Kidney (tissue), 14 donors: ENCODE results near the gene PWWP2B. TPM values are rescaled to one million over a fixed set of nuclear protein-coding genes. Genes with fewer than 3 reads are reported as not detected.

Experiments
- DNase-seq, 5 donors: peaks; one replicate each; pipeline ENCODE4 v3.0.0-alpha.2; 2013 to 2020
- FAIRE-seq: peaks from 2 replicates; lab custom pipeline; 2012; peaks lifted over from hg19 to GRCh38; lab: Jason Lieb, UNC
- H3K27ac ChIP-seq, 2 donors: one replicate each; pipeline ENCODE4 v1.7.0; 2013; ENCODE audit warnings: low read depth in 2 of 2, low read length in 2 of 2, inconsistent platforms in 1 of 2
- H3K27me3 ChIP-seq: one replicate; pipeline ENCODE4 v1.7.1; 2013; ENCODE audit warnings: low read length, inconsistent platforms; ENCODE audit not compliant: control insufficient read depth, insufficient read depth
- H3K36me3 ChIP-seq, 3 donors: one replicate each; pipeline versions ENCODE4 v1.7.0 to v1.7.1; 2013; ENCODE audit warnings: low read length in 3 of 3, control low read depth in 1 of 3, inconsistent platforms in 1 of 3; ENCODE audit not compliant: insufficient read depth in 3 of 3, control insufficient read depth in 2 of 3
- H3K4me1 ChIP-seq, 3 donors: one replicate each; pipeline versions ENCODE4 v1.7.0 to v1.7.1; 2013; ENCODE audit warnings: low read length in 3 of 3, inconsistent platforms in 1 of 3, low read depth in 1 of 3; ENCODE audit not compliant: control insufficient read depth in 2 of 3, insufficient read depth in 2 of 3
- H3K4me3 ChIP-seq, 3 donors: one replicate each; pipeline versions ENCODE4 v1.7.0 to v1.8.1; 2013; ENCODE audit warnings: low read length in 3 of 3, control low read depth in 1 of 3, inconsistent platforms in 1 of 3
- H3K9ac ChIP-seq, 3 donors: one replicate each; pipeline versions ENCODE4 v1.7.0 to v1.7.1; 2013; ENCODE audit warnings: low read length in 3 of 3, control low read depth in 1 of 3, inconsistent platforms in 1 of 3
- H3K9me3 ChIP-seq, 3 donors: one replicate each; pipeline versions ENCODE4 v1.7.0 to v1.7.1; 2013; ENCODE audit warnings: low read length in 3 of 3, control low read depth in 1 of 3, inconsistent platforms in 1 of 3; ENCODE audit not compliant: control insufficient read depth in 2 of 3, insufficient read depth in 1 of 3
- CTCF ChIP-seq: IDR thresholded peaks from 3 replicates; pipeline ENCODE4 v1.5.1; 2012; ENCODE audit warnings: mild to moderate bottlenecking, moderate library complexity, borderline replicate concordance; ENCODE audit not compliant: insufficient read depth; ENCODE audit errors: extremely low read depth
- intact Hi-C: fragments of 100-400 bp; cut with DNase I; formaldehyde crosslinking; loops from one replicate; pipeline ENCODE4 v1.11.1; 2022
- polyA plus RNA-seq: library from polyadenylated mRNA; stranded (reverse); fragments of 350-450 nt; fragmentation: Illumina TruSeq; extraction: RNeasy Lipid Tissue Mini Kit (QIAGEN cat#74804); gene quantifications from one replicate; pipeline ENCODE4 v1.2.3, GENCODE V29; 2014; ENCODE audit warnings: low read depth, low replicate concordance; ENCODE audit not compliant: insufficient read depth
- total RNA-seq: library from RNA; stranded (reverse); fragmentation: NEBNext Ultra II Directional; extraction: Animal tissue kit (Norgen Biotek cat#: 25700); gene quantifications from one replicate; pipeline ENCODE4 v1.2.1, GENCODE V29; 2021
- donor health status: control.
- donor health status: control.
- donor health status: control.
- donor health status: control.
- donor health status: control.
- donor health status: DM: yes; HTN: yes; CAD: no.
- donor health status: Normal renal cell carcinoma (clear cell type).

PWWP2B gene
- total and polyA plus RNA-seq, 2 donors from 2014 or later, result 12.9 to 24.3 TPM

- FAIRE-seq (no peak), DNase-seq (no peak)
- intact Hi-C loops, result loop anchor here (10.0 kb wide), 1 partner anchor 125 kb away; no protein-coding TSS in a partner anchor
- Histone ChIP-seq H3K9ac (no peak overlapping the region), H3K27me3 (no peaks in the 10 kb centered on the region), H3K4me3 (no peak overlapping the region), H3K27ac (no peak overlapping the region), H3K36me3 (peaks cover 0 to 10% (median 5%) of the 10 kb centered on the region in 3 donors), H3K4me1 (no peaks in the 10 kb centered on the region), H3K9me3 (no peaks in the 10 kb centered on the region)
- no peak for TF ChIP-seq CTCF
Observed at GRCh38 chr10:132349766-132350165, 47.2 kb upstream of the PWWP2B start.

- TF ChIP-seq CTCF, result no peak
- Histone ChIP-seq H3K4me1 (no peaks in the 10 kb centered on the region), H3K27me3 (no peaks in the 10 kb centered on the region), H3K9me3 (no peaks in the 10 kb centered on the region), H3K9ac (no peak overlapping the region), H3K27ac (no peak overlapping the region), H3K4me3 (no peak overlapping the region), H3K36me3 (peaks cover 0 to 7% (median 4%) of the 10 kb centered on the region in 3 donors)
- FAIRE-seq (no peak), DNase-seq (no peak)
- intact Hi-C loops, result loop anchor here (10.0 kb wide), 1 partner anchor 126 kb away; no protein-coding TSS in a partner anchor
Observed at GRCh38 chr10:132350391-132350790, 46.6 kb upstream of the PWWP2B start.

GRCh38 chr10:132350946-132351345, 46.1 kb upstream of the PWWP2B start:
- Histone ChIP-seq H3K9ac (no peak overlapping the region), H3K36me3 (peaks cover 0 to 7% (median 2%) of the 10 kb centered on the region in 3 donors), H3K4me1 (no peaks in the 10 kb centered on the region), H3K9me3 (no peaks in the 10 kb centered on the region), H3K27me3 (no peaks in the 10 kb centered on the region), H3K4me3 (no peak overlapping the region), H3K27ac (no peak overlapping the region)
- DNase-seq, result no peak
- no peak for FAIRE-seq
- TF ChIP-seq CTCF, result no peak
- intact Hi-C loops, result loop anchor here (10.0 kb wide), 1 partner anchor 126 kb away; no protein-coding TSS in a partner anchor

DNA sequence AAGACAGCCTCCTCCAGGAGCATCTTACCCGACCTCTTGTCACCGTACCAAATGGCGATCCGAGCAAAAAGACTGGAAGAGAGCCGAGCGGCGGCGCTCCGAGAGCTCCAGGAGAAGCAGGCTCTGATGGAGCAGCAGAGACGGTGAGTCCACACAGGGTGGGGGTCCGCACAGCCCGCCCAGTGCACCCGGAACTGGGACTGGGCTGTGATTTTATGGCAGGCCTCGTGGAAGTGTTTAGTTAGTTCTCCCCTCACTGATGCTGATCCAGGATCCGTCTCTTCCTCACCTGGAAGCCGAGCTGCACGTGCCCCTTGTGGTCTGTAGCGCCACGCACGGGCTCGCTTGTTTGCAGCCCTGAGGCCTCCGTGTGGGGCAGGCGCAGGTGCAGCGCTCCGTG, 45.4 kb upstream of the PWWP2B start:
- Histone ChIP-seq H3K9ac (no peak overlapping the region), H3K36me3 (peaks cover 0 to 7% (median 2%) of the 10 kb centered on the region in 3 donors), H3K4me3 (no peak overlapping the region), H3K27ac (no peak overlapping the region), H3K9me3 (no peaks in the 10 kb centered on the region), H3K27me3 (no peaks in the 10 kb centered on the region), H3K4me1 (no peaks in the 10 kb centered on the region)
- no peak for TF ChIP-seq CTCF
- intact Hi-C loops, result loop anchor here (10.0 kb wide), 1 partner anchor 127 kb away; no protein-coding TSS in a partner anchor
- no peak for DNase-seq
- FAIRE-seq, result no peak
